MCF 10A (cell line): ENCODE results near the gene OPCML. TPM values are rescaled to one million over a fixed set of nuclear protein-coding genes. Genes with fewer than 3 reads are reported as not detected.

Experiments used
- BruUV-seq: library from RNA; stranded (reverse); fragments of 400-500 nt; replicated peaks from 2 replicates; lab custom pipeline; 2021; lab: Mats Ljungman, UMichigan
- CTCF ChIA-PET: fragments of 300-600 bp; sonication (Branson Sonifier 250); formaldehyde crosslinking; extraction: SDS; loops from one replicate; lab custom pipeline; 2021; ENCODE audit warnings: antibody characterized with exemption, inconsistent platforms; lab: Yijun Ruan, JAX
- POLR2A ChIA-PET: fragments of 300-600, 350-650 bp; sonication (Branson Sonifier 250); formaldehyde crosslinking; extraction: SDS; loops from one replicate; lab custom pipeline; 2020; ENCODE audit warnings: antibody characterized with exemption, inconsistent platforms; lab: Yijun Ruan, JAX
- DNase-seq: peaks from one replicate; pipeline ENCODE4 v3.0.0-alpha.2; 2018; ENCODE audit not compliant: unreplicated experiment
- H3K27ac Mint-ChIP-seq: one replicate; pipeline ENCODE4 v1.8.0; 2022; ENCODE audit warnings: mild to moderate bottlenecking, low read depth, mixed read lengths; ENCODE audit not compliant: unreplicated experiment
- H3K27me3 Mint-ChIP-seq: one replicate; pipeline ENCODE4 v1.8.0; 2022; ENCODE audit warnings: mixed read lengths; ENCODE audit not compliant: insufficient read depth, unreplicated experiment
- H3K36me3 Mint-ChIP-seq: one replicate; pipeline ENCODE4 v1.8.0; 2022; ENCODE audit warnings: mild to moderate bottlenecking, moderate library complexity, mixed read lengths; ENCODE audit not compliant: insufficient read depth, unreplicated experiment
- H3K4me1 Mint-ChIP-seq: one replicate; pipeline ENCODE4 v1.8.0; 2022; ENCODE audit warnings: mixed read lengths; ENCODE audit not compliant: insufficient read depth, unreplicated experiment
- H3K4me3 Mint-ChIP-seq: one replicate; pipeline ENCODE4 v1.8.0; 2022; ENCODE audit warnings: mild to moderate bottlenecking, moderate library complexity, mixed read lengths; ENCODE audit not compliant: unreplicated experiment
- H3K9me3 Mint-ChIP-seq: one replicate; pipeline ENCODE4 v1.8.0; 2022; ENCODE audit warnings: mixed read lengths; ENCODE audit not compliant: unreplicated experiment
- CTCF ChIP-seq: fragments of 200-600 bp; IDR thresholded peaks from one replicate; pipeline ENCODE4 v1.8.0; 2022; ENCODE audit warnings: antibody characterized with exemption, mild to moderate bottlenecking; ENCODE audit not compliant: unreplicated experiment
- intact Hi-C: fragments of 100-400 bp; cut with micrococcal nuclease; formaldehyde crosslinking; loops from 2 replicates; pipeline ENCODE4 v1.14.1; 2022
- total RNA-seq: library from RNA; stranded (reverse); gene quantifications from 2 replicates; pipeline ENCODE4 v1.2.3, GENCODE V29; 2022

The OPCML gene
- total RNA-seq, 1 experiment from 2014 or later: not detected

DNA sequence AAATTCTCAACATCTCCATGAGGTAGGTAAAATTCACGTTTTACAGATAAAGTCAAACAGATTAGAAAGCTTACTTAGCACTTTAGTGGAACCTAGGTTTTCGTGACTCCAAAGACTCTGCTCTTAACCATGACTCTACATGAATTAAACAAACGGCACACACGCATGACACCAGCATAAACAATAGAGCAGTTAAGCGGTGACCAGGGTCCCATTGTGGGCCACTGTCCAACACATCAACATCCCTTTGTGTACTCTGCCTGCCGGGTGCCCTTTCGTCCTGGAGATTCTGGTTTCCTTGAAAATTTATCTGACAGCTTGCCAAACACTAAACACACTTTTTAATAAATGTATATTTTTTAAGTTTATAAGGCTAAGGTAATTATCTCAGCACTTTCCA is 941.7 kb downstream of the OPCML start:
- no peak overlapping the region for H3K4me3 Mint-ChIP-seq
- DNase-seq: no peak
- H3K27ac Mint-ChIP-seq: no peak overlapping the region
- no peak for TF ChIP-seq CTCF
- CTCF ChIA-PET: no interaction called here
- POLR2A ChIA-PET: no interaction called here
- H3K9me3 Mint-ChIP-seq: peaks cover 38% of the 10 kb centered on the region
- no peaks in the 10 kb centered on the region for H3K36me3 Mint-ChIP-seq
- no peaks in the 10 kb centered on the region for H3K27me3 Mint-ChIP-seq
- no peaks in the 10 kb centered on the region for H3K4me1 Mint-ChIP-seq
- BruUV-seq: no TSS peak
- intact Hi-C loops: no loop called here

DNA sequence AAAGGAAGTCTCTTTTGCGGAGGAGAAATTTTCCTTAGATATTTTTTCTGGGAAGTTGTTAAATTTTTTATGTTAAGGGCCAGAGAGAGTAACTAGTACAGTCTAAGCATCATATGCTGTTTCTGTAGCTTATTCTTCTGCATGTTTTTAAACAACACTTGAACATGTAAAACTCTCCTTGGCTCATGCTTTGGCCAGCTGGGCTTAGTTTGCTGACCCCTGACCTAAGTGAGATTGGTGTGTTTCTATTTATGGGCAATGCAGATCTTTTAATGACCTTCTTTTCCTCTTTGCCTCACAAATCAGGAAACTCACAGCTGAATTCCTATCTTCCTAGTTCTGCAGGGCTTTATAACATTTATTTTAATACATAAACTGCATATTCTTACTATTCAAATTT is 942.5 kb downstream of the OPCML start:
- Mint-ChIP-seq H3K9me3 (peaks cover 40% of the 10 kb centered on the region), H3K4me1 (no peaks in the 10 kb centered on the region), H3K4me3 (no peak overlapping the region), H3K27me3 (no peaks in the 10 kb centered on the region), H3K27ac (no peak overlapping the region), H3K36me3 (no peaks in the 10 kb centered on the region)
- intact Hi-C loops: no loop called here
- CTCF ChIA-PET: no interaction called here
- TF ChIP-seq CTCF: no peak
- no peak for DNase-seq
- BruUV-seq: no TSS peak
- POLR2A ChIA-PET: no interaction called here

GRCh38 chr11:132588366-132588765 is 943.9 kb downstream of the OPCML start:
- CTCF ChIA-PET: interaction anchor here (0.6 kb wide), 1 partner anchor 1247 kb away, joined by 3 read pairs; no protein-coding TSS in a partner anchor
- Mint-ChIP-seq H3K27me3 (no peaks in the 10 kb centered on the region), H3K4me3 (no peak overlapping the region), H3K27ac (no peak overlapping the region), H3K4me1 (no peaks in the 10 kb centered on the region), H3K36me3 (no peaks in the 10 kb centered on the region), H3K9me3 (peaks cover 31% of the 10 kb centered on the region)
- intact Hi-C loops: no loop called here
- no peak for DNase-seq
- no TSS peak for BruUV-seq
- POLR2A ChIA-PET: no interaction called here
- no peak for TF ChIP-seq CTCF

GRCh38 chr11:132587716-132588115 is 944.6 kb downstream of the OPCML start:
- no peaks in the 10 kb centered on the region for H3K4me1 Mint-ChIP-seq
- no peak overlapping the region for H3K27ac Mint-ChIP-seq
- H3K4me3 Mint-ChIP-seq: no peak overlapping the region
- H3K27me3 Mint-ChIP-seq: no peaks in the 10 kb centered on the region
- no TSS peak for BruUV-seq
- H3K9me3 Mint-ChIP-seq: peaks cover 24% of the 10 kb centered on the region
- POLR2A ChIA-PET: no interaction called here
- no peaks in the 10 kb centered on the region for H3K36me3 Mint-ChIP-seq
- intact Hi-C loops: no loop called here
- CTCF ChIA-PET: interaction anchor here (0.6 kb wide), 1 partner anchor 1247 kb away, joined by 3 read pairs; no protein-coding TSS in a partner anchor
- no peak for TF ChIP-seq CTCF
- DNase-seq: no peak
